HEK293 (cell line): Measurements from ENCODE around the gene MRPL19.

Source experiments
- ZBTB7A ChIP-seq: fragments of 450-650 bp; formaldehyde crosslinking; IDR thresholded peaks from 2 replicates; pipeline ENCODE4 v1.5.1; 2016; ENCODE audit warnings: low read depth, missing biosample characterization, missing genetic modification characterization
- ZNF239 ChIP-seq: fragments of 450-650 bp; formaldehyde crosslinking; IDR thresholded peaks from 2 replicates; pipeline ENCODE4 v1.5.1; 2016; ENCODE audit warnings: missing biosample characterization, missing genetic modification characterization
- ZNF426 ChIP-seq: fragments of 450-650 bp; formaldehyde crosslinking; IDR thresholded peaks from 2 replicates; pipeline ENCODE4 v1.5.1; 2017; ENCODE audit warnings: missing biosample characterization, missing genetic modification characterization, mild to moderate bottlenecking, inconsistent platforms, moderate library complexity

- no peak for TF ChIP-seq ZNF426 (tag by site-specific recombination)
- TF ChIP-seq ZBTB7A, result no peak
- no peak for TF ChIP-seq ZNF239
Measured at GRCh38 chr2:75676464-75676863, 29.9 kb downstream of the MRPL19 start.
